GM21529 (cell line): ENCODE results near the gene UBE2E1.
"Not testable (repeated sequence)": the region's sequence is repeated elsewhere in the genome, so short reads cannot be mapped to it uniquely, and the experiment has no call there.

Experiments used
- ATAC-seq: cut with Tn5 transposase; IDR thresholded peaks from one replicate; pipeline ENCODE4 v1.9.1; 2021; ENCODE audit not compliant: unreplicated experiment

Gene UBE2E1

DNA sequence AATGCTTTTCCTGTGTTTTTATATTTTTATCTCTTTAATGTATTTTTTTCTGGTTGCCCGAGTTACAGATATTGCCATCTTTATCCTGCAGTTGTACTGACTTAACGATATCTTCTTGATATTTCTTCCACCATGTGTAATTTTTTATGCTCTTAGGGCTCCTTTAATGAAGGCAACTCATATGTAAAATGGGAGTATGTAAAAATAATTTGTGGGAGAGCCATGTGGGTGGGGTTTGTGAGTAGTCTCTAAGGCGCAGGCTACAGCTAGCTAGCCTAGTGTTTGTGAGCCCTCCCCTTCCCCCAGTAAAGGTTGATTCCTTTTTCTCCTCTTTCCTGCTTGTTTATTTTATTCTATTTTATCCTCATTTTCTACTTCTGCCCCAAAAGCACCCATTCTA is 38.1 kb downstream of the UBE2E1 start:
- no peak for ATAC-seq

DNA sequence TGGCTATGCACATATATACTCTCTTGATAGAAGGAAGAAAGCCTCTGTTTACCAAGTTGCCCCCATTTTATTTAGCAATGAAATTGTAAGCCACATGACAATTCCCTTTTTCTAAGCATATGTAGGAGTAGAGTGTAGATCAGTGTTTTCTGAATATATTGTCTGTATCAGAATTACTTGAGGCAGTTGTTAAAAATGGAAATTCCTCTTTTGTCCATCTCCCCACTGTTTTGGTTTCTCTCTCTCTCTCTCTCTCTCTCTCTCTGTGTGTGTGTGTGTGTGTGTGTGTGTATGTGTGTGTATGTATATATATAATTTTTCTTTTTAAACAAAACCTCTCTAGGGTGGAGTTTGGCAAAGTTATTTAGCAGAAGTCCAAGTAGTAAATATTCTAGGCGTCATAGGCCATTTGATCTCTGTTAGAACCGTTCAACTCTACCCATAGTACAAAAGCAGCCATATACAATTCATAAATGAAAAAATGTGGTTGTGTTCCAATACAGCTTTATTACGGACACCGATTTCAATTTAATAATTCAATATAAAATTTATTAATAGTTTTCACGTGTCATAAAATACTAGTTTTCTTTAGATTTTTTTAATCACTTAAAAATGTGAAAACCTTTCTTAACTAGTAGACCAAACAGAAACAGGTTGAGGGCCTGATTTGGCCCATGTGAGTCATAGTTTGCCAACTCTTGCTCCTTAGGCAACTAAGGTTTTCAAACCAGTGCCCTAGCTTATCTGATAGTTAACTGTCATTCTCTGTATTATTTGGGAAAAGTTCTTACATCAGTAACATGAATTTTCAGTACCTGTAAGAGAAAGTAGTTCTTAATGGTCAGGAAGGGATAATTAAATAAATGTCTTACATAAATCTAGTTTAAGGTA is 39.8 kb downstream of the UBE2E1 start:
- ATAC-seq: no peak

DNA sequence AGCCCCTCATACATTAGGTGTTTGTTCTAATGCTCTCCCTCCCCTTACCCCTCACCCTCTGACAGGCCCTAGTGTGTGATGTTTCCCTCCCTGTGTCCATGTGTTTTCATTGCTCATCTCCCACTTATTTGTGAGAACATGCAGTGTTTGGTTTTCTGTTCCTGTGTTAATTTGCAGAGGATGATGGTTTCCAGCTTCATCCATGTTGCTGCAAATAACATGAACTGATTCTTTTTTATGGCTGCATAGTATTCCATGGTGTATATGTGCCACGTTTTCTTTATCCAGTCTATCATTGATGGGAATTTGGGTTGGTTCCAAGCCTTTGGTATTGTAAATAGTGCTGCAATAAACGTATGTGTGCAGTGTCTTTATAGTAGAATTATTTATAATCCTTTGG is 43.7 kb downstream of the UBE2E1 start:
- not testable (repeated sequence) for ATAC-seq

DNA sequence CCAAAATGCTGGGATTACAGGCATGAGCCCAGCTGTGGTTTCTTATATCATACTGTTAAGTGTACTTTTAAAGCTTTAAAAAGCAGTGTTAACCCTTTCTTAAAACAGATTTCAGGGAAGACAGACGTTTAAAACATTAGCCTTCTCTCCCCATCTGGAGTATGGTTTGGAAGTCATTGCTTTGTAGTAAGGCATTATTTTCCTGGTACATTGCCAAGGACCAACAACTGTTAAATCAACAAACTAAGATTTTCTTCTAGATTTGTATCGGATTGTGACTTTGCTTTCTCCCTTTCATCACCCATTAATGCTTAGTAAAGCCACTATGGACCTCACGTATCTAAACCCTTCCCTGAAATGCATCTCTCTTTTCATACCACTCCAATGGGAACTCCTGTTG is 50.5 kb downstream of the UBE2E1 start:
- no peak for ATAC-seq

DNA sequence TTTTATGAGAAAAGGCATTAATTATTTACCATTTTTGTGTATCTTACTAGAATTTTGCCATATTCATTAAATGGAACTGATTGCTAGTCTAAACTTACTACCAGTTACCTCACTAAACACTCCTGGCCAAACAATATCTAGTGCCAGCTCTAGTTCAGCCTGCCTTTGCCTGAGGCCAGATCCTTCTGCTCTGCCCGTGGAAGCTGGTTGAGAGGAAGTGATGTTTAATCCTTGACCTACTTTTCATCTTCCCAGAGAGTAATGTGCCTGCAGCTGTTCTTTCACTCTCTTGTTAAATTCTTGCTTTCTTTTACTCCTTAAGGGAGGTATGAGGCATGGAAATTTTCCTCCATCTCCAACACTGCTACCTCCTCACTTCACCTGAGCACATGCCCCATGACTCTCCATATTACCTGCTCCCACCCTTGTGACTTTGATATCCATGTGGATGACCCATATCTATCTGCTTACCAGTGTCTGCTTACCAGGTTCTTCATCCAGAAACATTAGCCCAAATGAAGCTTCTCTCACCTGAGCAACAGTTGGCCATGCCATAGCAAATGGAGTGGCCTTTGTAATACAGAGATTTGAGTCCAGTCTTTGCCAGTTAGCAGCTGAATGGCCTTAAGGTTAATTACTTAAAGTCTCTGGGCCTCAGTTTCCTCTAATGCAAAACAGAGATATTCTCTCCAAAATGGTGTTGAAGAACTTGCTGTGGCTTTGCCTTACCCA is 53.4 kb downstream of the UBE2E1 start:
- no peak for ATAC-seq

DNA sequence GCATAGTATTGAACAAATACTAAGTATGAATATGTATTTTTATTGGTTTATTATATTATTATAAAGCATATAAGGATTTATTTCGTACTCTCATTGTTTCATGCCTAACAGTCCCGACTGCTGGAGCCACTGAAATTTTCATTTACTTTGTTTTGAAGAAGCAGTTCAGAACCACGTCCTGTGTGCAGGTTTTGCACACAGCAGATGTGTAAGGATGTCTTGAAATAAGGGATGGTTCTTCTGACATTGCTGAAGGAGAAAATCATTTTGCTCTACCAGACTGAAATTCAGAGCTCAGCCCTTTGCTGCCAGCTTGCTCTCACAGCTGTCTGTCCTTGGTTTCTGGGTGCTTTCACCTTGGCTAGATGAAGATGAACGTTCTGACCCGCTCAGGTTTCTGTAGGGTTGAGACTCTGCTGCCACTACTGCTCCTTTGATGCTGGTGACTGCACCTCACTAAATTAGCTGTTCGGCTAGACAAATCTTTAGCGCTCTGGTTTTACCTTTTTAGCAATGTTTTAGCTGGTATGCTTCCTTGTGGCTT is 54.2 kb downstream of the UBE2E1 start:
- no peak for ATAC-seq

DNA sequence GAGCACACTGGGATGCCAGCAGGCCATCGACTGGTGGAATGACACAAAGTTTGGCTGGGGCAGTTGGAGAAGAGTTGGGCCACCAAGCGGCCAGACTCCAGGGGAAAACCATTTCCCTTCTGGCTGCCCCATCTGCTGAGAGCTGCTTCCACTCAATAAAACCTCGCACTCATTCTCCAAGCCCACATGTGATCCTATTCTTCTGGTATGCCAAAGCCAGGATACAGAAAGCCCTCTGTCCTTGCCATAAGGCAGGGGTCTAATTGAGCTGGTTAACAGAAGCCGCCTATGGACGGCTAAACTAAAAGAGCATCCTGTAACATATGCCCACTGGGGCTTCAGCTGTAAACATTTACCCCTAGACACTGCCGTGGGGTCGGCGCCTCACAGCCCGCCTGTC is 55.9 kb downstream of the UBE2E1 start:
- no peak for ATAC-seq

DNA sequence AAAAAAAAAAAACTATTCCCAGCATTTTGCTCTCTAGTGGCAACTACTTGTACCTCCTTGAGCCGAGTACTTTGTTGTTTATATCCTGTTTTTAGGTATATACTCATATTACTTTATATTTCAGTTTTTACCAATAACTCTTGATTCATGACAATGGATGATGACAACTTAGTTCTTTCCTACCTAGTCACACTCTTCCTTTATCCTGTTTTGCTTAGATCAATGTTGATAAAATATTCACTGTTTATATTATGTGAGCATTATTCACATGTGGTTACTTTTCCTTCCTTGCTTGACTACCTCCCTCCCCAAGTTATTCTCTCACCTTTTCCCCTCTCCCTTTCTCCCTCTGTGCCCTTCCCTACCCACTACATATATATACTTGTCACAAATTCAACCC is 57.3 kb downstream of the UBE2E1 start:
- ATAC-seq: no peak

DNA sequence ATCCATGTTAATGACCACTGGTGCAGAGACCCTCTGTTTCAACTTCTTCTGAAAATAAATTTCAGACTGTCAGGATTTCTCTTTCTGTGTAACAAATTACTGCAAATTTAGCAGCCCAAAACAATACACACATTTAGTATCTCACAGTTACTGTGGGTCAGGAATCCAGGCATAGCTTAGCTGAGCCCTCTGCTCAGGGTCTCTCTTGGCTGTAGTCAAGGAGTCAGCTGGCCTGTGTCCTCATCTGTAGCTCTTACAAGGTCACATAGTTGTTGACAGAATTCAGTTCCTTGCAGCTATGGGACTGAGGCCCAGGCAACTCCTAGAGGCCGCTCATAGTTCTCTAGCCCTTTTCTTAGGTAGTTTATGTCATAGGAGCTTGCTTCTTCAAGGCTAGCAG is 59.2 kb downstream of the UBE2E1 start:
- ATAC-seq: no peak

DNA sequence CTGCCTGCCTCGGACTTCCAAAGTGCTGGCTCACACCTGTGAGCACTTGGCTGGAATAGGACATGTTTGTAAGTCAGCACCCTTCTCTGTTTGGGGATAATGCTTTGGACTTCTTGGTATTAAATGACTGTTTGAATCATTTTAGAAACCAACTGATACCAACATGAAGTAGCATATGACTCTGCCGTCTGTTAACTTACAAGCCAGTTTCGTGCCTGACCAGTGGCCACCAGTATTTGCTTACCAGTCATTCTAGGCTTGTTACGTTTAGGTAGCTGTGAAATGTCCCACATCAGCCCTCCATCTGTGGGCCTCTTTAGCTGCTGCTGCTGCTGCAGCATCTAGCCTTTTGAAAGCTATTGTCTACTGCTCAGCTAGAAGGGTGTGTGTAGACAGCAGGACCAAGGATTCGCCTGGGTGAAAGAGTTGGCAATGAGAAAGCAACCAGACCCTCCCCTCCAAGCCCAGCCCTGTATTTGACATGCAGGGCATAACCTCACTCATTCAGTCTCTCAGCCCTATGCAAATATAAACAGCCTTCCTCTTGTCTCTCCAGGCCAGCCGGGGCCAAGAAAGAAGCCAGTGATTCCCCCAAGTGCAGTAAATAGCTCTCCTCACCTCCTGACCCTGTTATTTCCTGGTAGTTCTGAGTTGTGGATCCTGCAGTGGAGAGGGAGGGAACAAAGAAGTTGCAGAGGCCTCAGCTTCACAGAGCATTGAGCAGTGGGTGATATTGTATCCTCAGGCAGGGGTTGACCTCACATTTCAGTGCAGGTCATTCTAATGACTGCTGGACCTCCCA is 60.0 kb downstream of the UBE2E1 start:
- ATAC-seq: peak; percentile 87

DNA sequence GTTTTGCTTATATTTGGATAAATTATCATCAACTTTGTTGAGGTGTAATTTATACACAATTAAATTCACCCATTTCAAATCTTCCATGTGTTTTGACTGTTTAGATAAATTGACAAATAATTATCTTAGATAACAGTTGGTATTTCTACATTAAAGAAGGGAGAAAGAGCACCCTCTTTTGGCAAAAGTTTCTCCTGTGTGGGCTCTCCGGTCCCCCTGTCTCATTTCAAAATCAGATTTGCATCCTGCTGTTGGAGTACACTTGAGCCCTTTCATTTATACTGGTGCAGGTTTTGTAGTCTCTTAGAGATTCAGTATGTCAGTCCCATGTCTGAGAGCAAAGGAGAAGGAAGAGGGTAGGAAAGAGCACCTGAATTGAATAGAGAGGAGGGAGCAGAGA is 61.6 kb downstream of the UBE2E1 start:
- ATAC-seq: no peak

DNA sequence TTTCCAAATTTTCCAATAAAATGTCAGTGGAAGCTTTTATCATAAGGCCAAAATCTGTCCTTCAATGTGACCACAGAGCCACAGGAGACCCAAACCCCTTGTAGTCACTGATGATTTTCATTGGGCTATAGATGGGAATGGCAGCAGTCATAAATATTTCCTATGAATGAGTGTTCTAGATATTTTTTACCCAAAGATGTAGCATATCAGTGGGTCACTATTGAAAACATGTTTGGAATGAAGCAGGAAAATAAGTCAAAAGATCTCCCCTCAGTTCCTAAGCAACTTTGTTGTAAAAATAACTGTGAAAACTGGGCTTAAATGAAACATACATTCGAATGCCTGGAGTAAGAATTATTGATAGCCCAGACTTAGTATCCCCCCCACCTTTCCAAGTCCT is 62.1 kb downstream of the UBE2E1 start:
- ATAC-seq: no peak

DNA sequence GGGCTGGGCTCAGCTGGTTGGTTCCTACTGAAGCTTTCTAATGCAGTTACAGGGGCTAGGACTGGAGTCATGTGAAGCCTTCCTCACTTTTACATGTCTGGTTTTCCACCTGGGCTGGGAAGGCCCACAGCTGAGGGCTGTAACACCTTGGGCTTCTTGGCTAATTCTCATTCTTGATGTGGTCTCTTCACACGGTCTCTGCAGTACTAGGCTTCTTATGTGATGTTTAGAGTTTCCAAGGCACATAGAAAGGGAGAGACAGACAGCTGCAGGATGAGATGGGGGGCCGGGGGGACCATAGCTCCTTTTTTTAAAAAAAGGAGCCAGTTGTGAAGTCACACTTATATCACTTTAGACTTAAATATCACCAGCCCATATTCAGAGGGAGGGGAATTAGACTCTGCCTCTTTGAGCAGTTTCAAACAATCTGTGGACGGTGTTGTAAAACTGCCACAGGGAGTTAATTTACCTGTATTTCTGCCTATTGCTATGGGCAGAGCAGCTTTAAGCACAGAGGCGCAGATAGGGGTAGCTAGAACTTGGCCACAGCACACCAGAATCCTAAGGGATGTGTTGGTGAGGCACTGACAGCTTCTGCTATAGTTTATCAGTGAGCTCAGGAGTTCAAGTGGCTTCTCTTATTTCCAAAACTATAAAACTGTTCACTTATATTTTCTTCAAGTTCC is 64.4 kb downstream of the UBE2E1 start:
- ATAC-seq: no peak

DNA sequence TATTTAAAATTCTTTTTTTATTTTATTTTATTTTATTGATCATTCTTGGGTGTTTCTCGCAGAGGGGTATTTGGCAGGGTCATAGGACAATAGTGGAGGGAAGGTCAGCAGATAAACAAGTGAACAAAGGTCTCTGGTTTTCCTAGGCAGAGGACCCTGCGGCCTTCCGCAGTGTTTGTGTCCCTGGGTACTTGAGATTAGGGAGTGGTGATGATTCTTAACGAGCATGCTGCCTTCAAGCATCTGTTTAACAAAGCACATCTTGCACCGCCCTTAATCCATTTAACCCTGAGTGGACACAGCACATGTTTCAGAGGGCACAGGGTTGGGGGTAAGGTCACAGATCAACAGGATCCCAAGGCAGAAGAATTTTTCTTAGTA is 64.9 kb downstream of the UBE2E1 start:
- not testable (repeated sequence) for ATAC-seq

DNA sequence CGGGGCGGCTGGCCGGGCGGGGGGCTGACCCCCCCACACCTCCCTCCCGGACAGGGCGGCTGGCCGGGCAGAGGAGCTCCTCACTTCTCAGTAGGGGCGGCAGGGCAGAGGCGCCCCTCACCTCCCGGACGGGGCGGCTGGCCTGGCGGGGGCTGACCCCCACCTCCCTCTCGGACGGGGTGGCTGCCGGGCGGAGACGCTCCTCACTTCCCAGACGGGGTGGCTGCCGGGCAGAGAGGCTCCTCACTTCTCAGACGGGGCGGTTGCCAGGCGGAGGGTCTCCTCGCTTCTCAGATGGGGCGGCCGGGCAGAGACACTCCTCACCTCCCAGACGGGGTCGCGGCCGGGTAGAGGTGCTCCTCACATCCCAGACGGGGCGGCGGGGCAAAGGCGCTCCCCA is 65.6 kb downstream of the UBE2E1 start:
- not testable (repeated sequence) for ATAC-seq

DNA sequence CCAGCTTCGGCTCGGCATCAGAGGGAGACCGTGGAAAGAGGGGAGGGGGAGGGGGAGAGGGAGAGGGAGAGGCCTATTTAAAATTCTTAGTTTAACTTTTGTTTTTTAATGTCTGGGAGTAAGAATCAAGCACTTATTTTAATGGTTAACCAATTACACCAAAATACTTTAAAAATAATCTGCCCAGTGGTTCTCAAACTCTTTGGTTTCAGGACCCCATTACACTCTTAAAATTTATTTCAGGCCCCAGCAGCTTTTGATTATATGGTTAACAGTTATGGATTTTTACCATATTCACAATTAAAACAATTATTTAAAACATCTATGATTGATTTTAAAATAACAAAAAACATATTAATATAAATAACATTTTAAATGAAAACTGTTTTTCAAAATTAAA is 66.6 kb downstream of the UBE2E1 start:
- no peak for ATAC-seq

DNA sequence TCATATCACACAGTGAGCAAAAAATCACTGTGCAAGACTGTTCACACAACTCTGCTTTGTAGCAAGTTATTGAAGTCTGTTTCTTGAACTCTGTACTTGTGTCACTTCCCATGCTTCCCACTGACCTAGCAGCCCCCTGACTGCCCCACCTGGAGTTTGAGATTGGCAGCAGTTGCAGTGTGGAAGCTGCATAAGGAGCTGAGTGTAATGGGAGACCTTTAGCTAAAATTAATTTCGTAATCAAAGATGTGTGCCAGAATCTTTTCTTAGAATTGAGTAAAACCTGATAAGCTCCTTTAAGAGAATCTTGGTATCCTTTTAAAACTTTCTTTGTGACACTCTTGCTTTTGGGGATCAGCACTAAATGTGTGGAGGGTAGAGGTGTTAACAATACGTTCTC is 68.2 kb downstream of the UBE2E1 start:
- no peak for ATAC-seq

DNA sequence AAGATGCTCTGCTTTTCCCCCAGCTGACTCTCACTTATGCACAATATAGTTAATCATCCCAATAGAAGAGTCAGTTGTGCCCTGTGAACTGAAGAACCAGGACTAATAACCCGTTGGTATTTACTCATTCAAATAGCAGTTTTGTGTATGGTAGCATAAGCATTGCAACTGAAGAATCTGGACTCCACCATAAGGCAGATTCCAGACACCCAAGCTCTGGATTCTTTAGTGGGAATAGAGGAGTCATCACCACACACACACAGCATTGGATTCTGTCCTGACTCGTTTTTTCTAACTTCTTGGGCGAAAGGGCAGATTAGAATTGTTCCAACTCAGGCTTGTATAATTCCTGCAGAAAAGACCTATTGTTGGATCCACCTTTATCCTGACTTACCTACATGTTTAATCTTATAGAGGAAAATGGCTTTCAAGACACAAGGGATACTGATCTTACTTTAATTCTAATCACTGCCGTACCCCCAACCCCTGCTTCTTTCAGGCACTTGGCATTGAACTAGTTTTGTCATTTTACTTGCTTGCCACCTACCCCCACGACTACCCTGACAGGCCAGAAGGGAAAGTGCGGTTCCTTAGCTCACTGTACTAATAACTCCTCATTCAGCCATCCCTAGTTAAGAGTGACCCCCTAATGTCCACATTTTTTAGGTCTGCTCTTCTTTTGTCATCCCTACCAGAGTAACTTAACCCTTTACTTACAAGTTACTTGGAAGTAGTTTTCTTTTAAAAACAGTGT is 68.8 kb downstream of the UBE2E1 start:
- no peak for ATAC-seq

DNA sequence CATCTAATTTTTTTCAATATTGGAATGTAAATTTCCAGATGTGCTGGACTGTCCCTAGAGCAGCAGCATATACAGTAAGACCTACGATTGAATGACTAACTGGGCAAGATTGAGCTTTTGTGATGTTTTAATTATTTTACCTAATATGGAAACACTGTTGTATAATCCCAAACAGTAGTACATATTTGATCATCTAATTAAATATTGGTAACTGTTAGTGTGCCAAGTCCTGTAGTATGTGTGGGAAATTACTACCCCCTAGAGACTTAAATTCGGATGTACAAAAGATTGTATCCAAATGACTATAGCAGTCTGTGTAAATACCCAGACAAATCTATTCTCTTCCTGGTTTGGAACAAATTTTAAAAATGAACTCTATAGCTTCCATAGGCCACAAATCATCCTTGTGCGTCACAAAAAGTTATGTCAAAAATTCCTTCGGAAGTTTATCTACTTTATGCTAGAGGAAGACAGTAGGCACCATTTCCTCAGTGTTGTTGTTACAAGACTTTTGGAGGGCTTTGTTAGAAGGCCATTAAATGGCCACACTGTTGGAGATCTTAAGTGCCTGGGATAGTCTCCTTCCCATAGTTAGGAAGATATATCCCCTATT is 69.5 kb downstream of the UBE2E1 start:
- no peak for ATAC-seq

DNA sequence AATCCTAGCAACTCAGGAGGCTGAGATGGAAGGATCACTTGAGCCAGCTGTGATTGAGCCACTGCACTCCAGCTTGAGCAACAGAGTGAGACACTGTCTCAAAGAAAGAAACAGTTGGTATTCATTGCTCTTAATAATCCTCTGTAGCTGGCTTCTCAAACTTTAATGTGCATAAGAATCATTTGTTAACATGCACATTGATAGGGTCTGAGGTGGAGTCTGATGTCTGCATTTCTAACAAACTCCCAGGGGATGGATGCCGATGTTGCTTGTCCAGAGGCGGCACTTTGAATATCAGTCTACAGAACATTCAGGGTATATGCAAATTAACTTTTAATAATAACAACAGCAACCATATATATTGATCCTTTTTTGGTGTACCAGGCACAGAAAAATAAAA is 71.2 kb downstream of the UBE2E1 start:
- no peak for ATAC-seq
